Epithelial cell of proximal tubule (primary cell): ENCODE data around the gene NOX3. TPM values are rescaled to one million over a fixed set of nuclear protein-coding genes. Genes with fewer than 3 reads are reported as not detected.

Experiments used
- DNase-seq: peaks from one replicate; pipeline ENCODE4 v3.0.0-alpha.2; 2011; ENCODE audit warnings: low read depth
- H3K4me3 ChIP-seq: 2 replicates; pipeline ENCODE4 v1.5.1; 2011; ENCODE audit warnings: low read depth, mild to moderate bottlenecking, low read length
- CTCF ChIP-seq: conservative IDR thresholded peaks from 2 replicates; pipeline ENCODE4 v1.5.1; 2012; ENCODE audit warnings: low read depth, mild to moderate bottlenecking, low read length
- total RNA-seq: library from RNA; depleted of rRNA; stranded (reverse); fragments of >200 nt; gene quantifications from 2 replicates; pipeline ENCODE4 v1.2.3, GENCODE V29; 2015

NOX3 gene
- total RNA-seq, 1 donor from 2014 or later: not detected

- DNase-seq: no peak
- no peak overlapping the region for H3K4me3 ChIP-seq
- TF ChIP-seq CTCF: no peak
Observed at GRCh38 chr6:155449450-155450239, 6.0 kb downstream of the NOX3 start.

- TF ChIP-seq CTCF: no peak
- no peak overlapping the region for H3K4me3 ChIP-seq
Observed at GRCh38 chr6:155448668-155449449, 6.8 kb downstream of the NOX3 start.

GRCh38 chr6:155447949-155448348 is 7.7 kb downstream of the NOX3 start:
- DNase-seq: no peak
- no peak overlapping the region for H3K4me3 ChIP-seq
- TF ChIP-seq CTCF: no peak

More at GRCh38 chr6:155448668-155449449, 6.8 kb downstream of the NOX3 start:
- no peak for DNase-seq

- no peak overlapping the region for H3K4me3 ChIP-seq
- no peak for TF ChIP-seq CTCF
- no peak for DNase-seq
Observed at GRCh38 chr6:155444952-155445903, 10.4 kb downstream of the NOX3 start.

GRCh38 chr6:155444120-155444917 is 11.3 kb downstream of the NOX3 start:
- no peak for DNase-seq
- no peak overlapping the region for H3K4me3 ChIP-seq
- TF ChIP-seq CTCF: no peak

GRCh38 chr6:155443168-155443567 is 12.5 kb downstream of the NOX3 start:
- no peak for DNase-seq
- no peak for TF ChIP-seq CTCF
- no peak overlapping the region for H3K4me3 ChIP-seq
